CD4-positive, alpha-beta T cell treated with Interleukin-17A for 1 hour (primary cell): ENCODE results near the gene CHST15.

Source experiments
- DNase-seq: peaks from one replicate; pipeline ENCODE4 v3.0.0-alpha.2; 2020

Gene CHST15

GRCh38 chr10:124025660-124026588 lies 67.5 kb downstream of the CHST15 start:
- DNase-seq: no peak

DNA sequence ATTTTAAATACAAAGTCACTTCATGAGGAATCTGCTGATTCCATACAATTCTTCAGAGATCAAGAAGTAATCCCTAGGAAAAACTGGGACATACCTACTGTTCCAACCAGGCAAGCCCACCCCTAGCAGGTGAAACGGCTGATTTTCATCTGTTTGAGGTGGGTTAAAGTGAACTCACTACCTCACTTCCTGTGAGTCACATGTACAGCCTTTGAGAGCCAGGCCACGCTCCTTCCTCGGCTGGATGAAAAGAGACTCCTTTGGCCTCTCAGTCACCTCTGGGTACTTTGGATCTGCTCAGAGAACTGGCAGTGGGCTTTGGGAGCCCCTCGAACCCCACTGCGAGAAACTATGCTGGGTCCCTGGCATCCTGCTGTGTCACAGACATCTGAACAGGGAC lies 68.2 kb downstream of the CHST15 start:
- no peak for DNase-seq

GRCh38 chr10:124022066-124022465 lies 71.3 kb downstream of the CHST15 start:
- DNase-seq: no peak

GRCh38 chr10:124020981-124021815 lies 72.2 kb downstream of the CHST15 start:
- DNase-seq: no peak

DNA sequence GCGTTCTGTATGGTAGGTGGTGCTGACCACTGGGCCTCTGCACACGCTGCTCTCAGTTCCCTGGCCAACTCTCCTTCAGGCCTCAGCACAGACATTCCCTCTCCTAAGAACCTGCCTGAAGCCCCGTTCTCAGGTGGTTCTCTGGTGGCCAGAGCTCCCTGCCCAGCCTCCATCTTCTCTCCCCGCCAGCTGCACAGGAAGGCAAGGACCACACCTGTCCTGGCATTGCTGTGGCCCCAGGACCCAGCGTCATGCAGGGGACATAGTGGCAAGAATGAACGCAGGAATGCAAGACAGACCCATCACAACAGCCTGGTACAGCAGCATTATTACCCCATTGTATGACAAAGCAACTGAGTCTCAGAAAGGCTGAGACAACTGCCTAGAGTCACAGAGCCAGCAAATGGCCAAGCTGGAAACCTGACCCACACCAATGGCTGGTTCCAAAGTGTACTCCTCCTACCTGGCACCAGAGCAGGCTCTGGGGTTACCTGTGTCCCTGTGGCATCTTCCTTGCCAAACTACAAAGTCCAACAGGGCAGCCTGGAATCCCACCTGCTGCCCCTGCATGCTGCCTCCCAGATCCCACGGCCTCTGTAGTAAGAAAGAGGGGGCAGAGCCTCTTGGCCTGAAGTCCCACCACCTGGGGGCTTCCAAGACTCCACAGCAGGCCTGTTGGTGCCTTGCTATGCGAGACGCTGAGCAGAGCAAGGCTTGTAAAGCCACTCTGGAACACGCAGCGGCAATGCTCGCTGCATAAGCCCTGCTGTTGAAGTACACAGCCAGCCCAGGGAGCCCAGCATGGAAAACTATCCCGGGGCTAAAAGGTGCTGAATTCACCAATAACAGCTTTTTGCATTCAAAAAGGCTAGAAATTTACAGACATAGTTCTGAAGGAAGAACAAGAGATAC lies 73.3 kb downstream of the CHST15 start:
- DNase-seq: no peak

DNA sequence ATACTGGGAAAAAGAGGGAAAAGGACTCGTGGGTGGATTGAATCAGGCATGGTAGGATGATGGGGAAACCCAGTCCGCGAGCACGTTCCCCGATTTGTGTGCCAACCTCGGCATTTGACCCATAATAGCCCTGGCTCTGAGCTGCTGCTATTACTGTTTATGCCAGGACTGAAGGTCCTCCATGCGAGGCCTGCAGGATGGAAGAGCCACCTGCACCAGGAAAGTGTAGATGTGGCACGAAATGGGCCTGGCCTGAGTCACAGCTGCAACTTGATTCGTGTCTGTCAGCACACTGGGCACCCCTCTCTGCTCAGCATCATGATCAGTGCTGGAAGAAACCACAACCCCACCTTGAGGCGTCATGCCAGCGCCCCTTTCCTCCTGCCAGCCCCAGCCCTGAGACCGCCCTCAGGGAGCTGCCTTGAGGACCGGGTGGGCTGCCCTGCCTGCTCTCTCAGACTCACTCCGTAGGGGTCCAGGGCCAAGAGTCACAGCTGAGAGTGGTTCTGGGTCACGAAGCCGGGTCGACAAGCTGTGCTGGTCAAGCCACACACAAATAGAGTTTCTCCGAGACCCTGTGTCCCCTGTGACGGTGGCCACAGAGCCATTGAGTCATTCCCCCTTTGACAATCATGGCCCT lies 74.4 kb downstream of the CHST15 start:
- no peak for DNase-seq

GRCh38 chr10:124017729-124018128 lies 75.7 kb downstream of the CHST15 start:
- DNase-seq: no peak

DNA sequence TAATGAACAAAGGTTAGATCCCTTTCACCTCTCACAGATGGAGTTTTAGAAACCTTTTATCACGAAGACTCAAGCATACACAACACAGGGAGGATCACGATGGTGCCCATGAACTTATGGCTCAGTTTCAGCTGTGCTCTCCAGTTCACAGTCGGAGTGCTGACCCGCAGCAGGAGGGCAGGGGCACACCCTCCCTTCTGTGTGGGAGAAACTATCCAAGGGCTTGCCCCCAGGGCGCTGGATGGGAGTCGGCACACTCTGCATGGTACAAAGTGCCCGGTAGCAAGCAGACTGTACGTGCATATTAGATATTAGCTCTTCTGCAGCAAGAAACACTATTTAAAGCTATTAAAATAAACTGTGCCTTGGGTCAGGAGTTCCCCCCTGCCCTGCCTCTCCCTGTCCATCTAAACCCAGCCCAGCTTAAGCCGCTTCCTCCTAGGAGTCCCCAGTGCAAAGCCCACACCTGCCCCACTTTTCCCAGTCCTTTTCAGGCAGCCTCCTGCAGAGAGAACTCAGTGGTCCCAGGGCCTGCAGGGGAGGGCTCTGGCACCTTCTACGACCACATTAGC lies 76.5 kb downstream of the CHST15 start:
- no peak for DNase-seq

DNA sequence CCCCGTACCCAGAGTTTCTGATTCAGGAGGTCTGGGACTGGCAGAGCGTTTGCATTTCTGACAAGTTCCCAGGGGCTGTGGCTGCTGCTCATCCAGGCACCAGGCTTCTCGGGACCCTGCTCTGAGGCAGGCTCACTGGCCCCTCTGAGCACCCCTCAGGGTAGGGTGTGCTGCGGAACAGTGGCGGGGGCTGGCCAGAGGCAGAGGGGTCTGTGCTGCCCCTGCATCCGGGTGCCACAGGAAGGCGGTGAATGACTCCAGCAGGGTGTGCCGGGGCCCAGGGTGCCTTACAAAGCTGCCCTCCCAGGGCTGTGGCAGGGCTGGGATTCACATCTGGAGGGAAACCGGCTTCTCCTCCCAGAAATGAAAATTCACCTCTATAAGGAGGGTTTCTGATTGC lies 77.4 kb downstream of the CHST15 start:
- no peak for DNase-seq

- DNase-seq: no peak
Measured at GRCh38 chr10:124014416-124015154, 78.8 kb downstream of the CHST15 start.

DNA sequence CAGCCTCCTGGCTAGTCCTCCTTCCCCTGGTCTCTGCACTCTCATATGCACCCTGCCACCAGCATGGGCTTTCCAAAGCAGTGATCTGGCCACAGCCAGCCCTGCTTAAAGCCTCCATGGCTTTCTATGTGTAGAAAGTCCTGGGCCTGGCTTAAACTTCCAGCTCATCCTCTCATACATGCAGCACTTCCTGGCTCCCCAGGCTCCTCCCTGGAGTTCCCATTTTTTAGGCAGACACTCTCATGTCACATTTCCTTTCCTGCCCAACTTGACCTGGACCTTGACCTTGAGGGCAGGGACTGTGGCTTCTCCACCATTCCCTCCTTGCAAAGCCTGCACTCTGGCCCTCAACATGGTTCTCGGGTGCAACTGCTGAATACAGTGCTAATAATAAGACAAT lies 79.5 kb downstream of the CHST15 start:
- DNase-seq: no peak

GRCh38 chr10:124012991-124013390 lies 80.4 kb downstream of the CHST15 start:
- DNase-seq: no peak

GRCh38 chr10:124012583-124012982 lies 80.8 kb downstream of the CHST15 start:
- no peak for DNase-seq

GRCh38 chr10:124012066-124012465 lies 81.3 kb downstream of the CHST15 start:
- no peak for DNase-seq

DNA sequence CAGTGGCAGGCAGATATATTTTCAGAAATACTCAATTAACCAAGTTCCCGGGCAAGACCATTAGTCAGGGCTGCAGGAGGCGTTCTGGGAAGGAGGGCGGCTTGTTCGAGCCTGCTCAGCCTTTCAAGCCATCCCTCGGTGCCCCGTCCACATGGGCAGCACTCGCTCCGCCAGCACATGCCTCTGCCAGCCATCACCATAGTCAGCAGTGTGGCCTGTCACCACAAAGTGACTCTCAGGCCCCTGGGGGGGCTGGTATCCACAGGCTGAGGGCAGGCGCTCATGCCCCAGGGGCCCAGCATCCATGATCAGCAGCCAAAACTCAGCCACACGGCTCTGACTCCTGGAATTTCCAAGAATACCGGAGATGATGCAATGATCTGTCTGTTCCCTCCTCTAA lies 81.9 kb downstream of the CHST15 start:
- no peak for DNase-seq

DNA sequence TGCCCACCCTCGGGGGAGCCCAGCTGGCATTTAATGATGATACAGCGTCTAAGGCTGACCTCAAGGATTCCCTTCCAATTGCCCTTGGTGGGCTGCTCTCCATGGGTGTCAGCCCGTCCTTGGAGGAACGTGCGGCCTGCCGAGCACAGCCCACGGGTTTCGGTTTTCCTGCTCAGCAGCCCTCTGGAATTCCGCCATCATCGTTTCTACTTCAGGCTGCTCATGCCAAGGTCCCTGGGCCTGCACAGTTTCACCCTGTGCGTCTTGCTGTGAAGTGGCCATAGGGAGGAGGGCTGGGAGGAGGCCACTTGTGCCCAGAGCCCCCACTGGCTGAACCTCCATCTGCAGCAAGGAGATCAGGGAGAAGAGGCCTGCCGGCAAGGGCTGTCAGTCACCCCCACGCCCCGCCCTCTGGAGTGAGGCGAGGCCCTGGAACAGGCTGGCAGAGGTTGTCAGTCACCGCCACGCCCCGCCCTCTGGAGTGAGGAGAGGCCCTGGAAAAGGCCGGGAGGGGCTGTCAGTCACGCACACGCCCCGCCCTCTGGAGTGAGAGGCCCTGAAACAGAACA lies 82.8 kb downstream of the CHST15 start:
- DNase-seq: no peak

GRCh38 chr10:124010024-124010423 lies 83.4 kb downstream of the CHST15 start:
- no peak for DNase-seq

DNA sequence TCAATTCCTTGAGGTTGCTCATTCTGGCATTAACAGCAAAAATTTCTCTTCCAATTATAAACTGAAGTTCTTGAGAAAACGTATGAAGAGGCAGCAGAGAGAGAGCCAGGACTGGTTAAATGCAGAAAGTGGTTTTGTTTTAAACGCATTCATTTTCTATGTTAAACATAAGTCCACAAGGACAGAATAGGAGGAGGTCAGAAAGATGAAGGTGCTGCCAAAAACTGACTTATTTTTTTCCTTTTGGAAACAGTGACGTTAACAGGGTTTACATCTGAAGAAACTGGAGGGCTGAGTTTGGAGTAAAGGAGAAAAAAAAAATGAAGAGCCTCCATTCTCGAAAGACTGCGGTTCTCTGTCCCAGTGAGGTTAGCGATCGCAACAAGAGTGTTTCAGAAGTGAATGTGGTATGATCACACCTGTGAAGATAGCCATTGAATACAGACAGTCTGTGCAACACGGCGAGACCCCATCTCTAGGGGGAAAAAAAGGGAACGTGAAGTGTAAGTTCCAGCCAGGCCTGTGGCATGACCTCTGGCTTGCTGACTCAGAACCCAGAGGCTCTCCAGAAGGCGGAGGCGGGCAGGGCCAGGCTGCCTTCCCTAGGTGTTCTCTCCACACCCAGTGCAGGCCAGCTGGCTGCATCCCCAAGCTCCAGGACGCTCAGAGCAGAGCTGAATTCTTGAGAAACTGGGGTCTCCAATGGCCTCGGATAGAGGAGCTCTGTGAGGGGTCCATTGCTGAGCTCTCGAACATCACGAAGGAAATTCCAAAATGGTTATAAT lies 84.0 kb downstream of the CHST15 start:
- DNase-seq: no peak

DNA sequence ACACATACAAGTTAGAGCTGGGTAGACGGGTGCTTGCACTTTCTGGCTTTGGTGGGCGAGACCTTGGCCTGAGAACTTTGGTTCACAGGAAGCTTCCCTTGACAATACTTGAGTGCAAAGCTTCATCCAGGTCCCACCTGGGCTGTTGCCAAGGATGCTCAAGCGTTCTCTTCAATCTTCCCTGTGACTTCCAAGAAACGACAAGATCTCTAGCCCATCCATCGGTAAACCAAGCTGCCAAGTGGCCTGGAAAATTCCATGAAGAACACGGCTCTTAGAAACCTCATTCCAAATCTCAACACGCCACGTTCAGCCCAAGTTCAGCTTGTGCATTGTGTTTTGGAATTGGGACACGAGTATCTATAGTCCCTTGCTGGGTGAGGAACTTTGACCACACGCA lies 84.7 kb downstream of the CHST15 start:
- no peak for DNase-seq

GRCh38 chr10:124008187-124008586 lies 85.2 kb downstream of the CHST15 start:
- DNase-seq: no peak
